Measurements from ENCODE around the gene OSBPL1A.

The OSBPL1A gene

GRCh38 chr18:24341361-24341760 lies 56.3 kb downstream of the OSBPL1A start:
- DNase-seq (ENCODE audit: low spot score): no peak

- DNase-seq (ENCODE audit: low spot score): no peak
These were observed 64.5 kb downstream of the OSBPL1A start for GRCh38 chr18:24333084-24333483.

- DNase-seq (ENCODE audit: low spot score): no peak
These were observed 71.4 kb downstream of the OSBPL1A start for GRCh38 chr18:24326211-24326610.

- DNase-seq (ENCODE audit: low spot score): no peak
These were observed 75.0 kb downstream of the OSBPL1A start for GRCh38 chr18:24322584-24323136.

- DNase-seq (ENCODE audit: low spot score): no peak
These were observed 76.6 kb downstream of the OSBPL1A start for GRCh38 chr18:24321071-24321470.

GRCh38 chr18:24319757-24320156 lies 77.9 kb downstream of the OSBPL1A start:
- DNase-seq (ENCODE audit: low spot score): no peak

GRCh38 chr18:24317370-24317769 lies 80.3 kb downstream of the OSBPL1A start:
- no peak for DNase-seq (ENCODE audit: low spot score)

- DNase-seq (ENCODE audit: low spot score): no peak
These were observed 82.5 kb downstream of the OSBPL1A start for GRCh38 chr18:24315170-24315569.

GRCh38 chr18:24306201-24306600 lies 91.4 kb downstream of the OSBPL1A start:
- DNase-seq (ENCODE audit: low spot score): no peak

GRCh38 chr18:24300703-24301102 lies 96.9 kb downstream of the OSBPL1A start:
- DNase-seq (ENCODE audit: low spot score): no peak

GRCh38 chr18:24296276-24296675 lies 101.3 kb downstream of the OSBPL1A start:
- no peak for DNase-seq (ENCODE audit: low spot score)

- no peak for DNase-seq (ENCODE audit: low spot score)
These were observed 104.4 kb downstream of the OSBPL1A start for GRCh38 chr18:24293254-24293653.

GRCh38 chr18:24278591-24278990 lies 119.0 kb downstream of the OSBPL1A start:
- no peak for DNase-seq (ENCODE audit: low spot score)

GRCh38 chr18:24277516-24278195 lies 120.0 kb downstream of the OSBPL1A start:
- no peak for DNase-seq (ENCODE audit: low spot score)

GRCh38 chr18:24276994-24277393 lies 120.6 kb downstream of the OSBPL1A start:
- DNase-seq (ENCODE audit: low spot score): no peak

GRCh38 chr18:24274837-24275236 lies 122.8 kb downstream of the OSBPL1A start:
- no peak for DNase-seq (ENCODE audit: low spot score)

- DNase-seq (ENCODE audit: low spot score): no peak
These were observed 124.0 kb downstream of the OSBPL1A start for GRCh38 chr18:24273596-24273995.

- DNase-seq (ENCODE audit: low spot score): no peak
These were observed 125.4 kb downstream of the OSBPL1A start for GRCh38 chr18:24272229-24272525.

GRCh38 chr18:24271381-24272228 lies 126.0 kb downstream of the OSBPL1A start:
- DNase-seq (ENCODE audit: low spot score): no peak

- no peak for DNase-seq (ENCODE audit: low spot score)
These were observed 126.7 kb downstream of the OSBPL1A start for GRCh38 chr18:24270937-24271380.

- DNase-seq (ENCODE audit: low spot score): no peak
These were observed 127.2 kb downstream of the OSBPL1A start for GRCh38 chr18:24270358-24270936.

GRCh38 chr18:24268784-24269550 lies 128.7 kb downstream of the OSBPL1A start:
- DNase-seq (ENCODE audit: low spot score): no peak

All from hematopoietic multipotent progenitor cell treated with erythropoietin and hydrocortisone succinate and interleukin-3 and kit ligand, for 17 days (in vitro differentiated cells).